ENCODE results near the gene GALNT1.

GRCh38 chr18:35692866-35693265 lies 111.3 kb downstream of the GALNT1 start:
- TF ChIP-seq, protein P1, sequence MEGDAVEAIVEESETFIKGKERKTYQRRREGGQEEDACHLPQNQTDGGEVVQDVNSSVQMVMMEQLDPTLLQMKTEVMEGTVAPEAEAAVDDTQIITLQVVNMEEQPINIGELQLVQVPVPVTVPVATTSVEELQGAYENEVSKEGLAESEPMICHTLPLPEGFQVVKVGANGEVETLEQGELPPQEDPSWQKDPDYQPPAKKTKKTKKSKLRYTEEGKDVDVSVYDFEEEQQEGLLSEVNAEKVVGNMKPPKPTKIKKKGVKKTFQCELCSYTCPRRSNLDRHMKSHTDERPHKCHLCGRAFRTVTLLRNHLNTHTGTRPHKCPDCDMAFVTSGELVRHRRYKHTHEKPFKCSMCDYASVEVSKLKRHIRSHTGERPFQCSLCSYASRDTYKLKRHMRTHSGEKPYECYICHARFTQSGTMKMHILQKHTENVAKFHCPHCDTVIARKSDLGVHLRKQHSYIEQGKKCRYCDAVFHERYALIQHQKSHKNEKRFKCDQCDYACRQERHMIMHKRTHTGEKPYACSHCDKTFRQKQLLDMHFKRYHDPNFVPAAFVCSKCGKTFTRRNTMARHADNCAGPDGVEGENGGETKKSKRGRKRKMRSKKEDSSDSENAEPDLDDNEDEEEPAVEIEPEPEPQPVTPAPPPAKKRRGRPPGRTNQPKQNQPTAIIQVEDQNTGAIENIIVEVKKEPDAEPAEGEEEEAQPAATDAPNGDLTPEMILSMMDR (IDR thresholded peaks at IDR 0.05) = no peak
- no peak for TF ChIP-seq POLR2AphosphoS5 (IDR thresholded peaks at IDR 0.05)
